H1 (cell line): Measurements from ENCODE around the gene GPRASP3. TPM values are rescaled to one million over a fixed set of nuclear protein-coding genes. Genes with fewer than 3 reads are reported as not detected.

ENCODE experiments used
- CTCF ChIA-PET: fragments of 300-600 bp; sonication (Branson Sonifier 250); formaldehyde crosslinking; loops from one replicate; lab custom pipeline; 2021; ENCODE audit not compliant: partially characterized antibody; lab: Charles Lee
- POLR2A ChIA-PET: fragments of 300-600 bp; sonication (Branson Sonifier 250); formaldehyde crosslinking; loops from one replicate; lab custom pipeline; 2021; ENCODE audit warnings: inconsistent platforms; ENCODE audit not compliant: partially characterized antibody; lab: Charles Lee
- DNase-seq, 2 experiments: peaks; one replicate each; pipeline versions ENCODE4 v3.0.0 to v3.0.0-alpha.2; 2010 to 2022; ENCODE audit warnings: low spot score in 2 of 2, low read depth in 1 of 2, mixed read lengths in 1 of 2
- FAIRE-seq: peaks from 2 replicates; lab custom pipeline; 2011; peaks lifted over from hg19 to GRCh38; lab: Jason Lieb, UNC
- H2AFZ ChIP-seq: 2 replicates; pipeline ENCODE4 v1.8.1; 2012; ENCODE audit warnings: low read length, inconsistent platforms
- H2AK5ac ChIP-seq: 2 replicates; pipeline ENCODE4 v1.6.1; 2013; ENCODE audit warnings: low read depth, low read length
- H2BK120ac ChIP-seq: replicated peaks from 2 replicates; pipeline ENCODE3; 2013; ENCODE audit warnings: low read depth, low read length, inconsistent platforms
- H2BK12ac ChIP-seq: 2 replicates; pipeline ENCODE4 v1.6.1; 2013; ENCODE audit warnings: low read depth, low read length
- H2BK15ac ChIP-seq: 2 replicates; pipeline ENCODE4 v1.6.1; 2013; ENCODE audit warnings: low read length
- H2BK20ac ChIP-seq: 2 replicates; pipeline ENCODE4 v1.6.1; 2013; ENCODE audit warnings: low read length
- H2BK5ac ChIP-seq: 2 replicates; pipeline ENCODE4 v1.6.1; 2013; ENCODE audit warnings: low read depth, low read length
- H3K14ac ChIP-seq: 2 replicates; pipeline ENCODE4 v1.6.1; 2013; ENCODE audit warnings: inconsistent platforms; ENCODE audit not compliant: insufficient read length
- H3K18ac ChIP-seq: 2 replicates; pipeline ENCODE4 v1.6.1; 2013; ENCODE audit warnings: low read length; ENCODE audit errors: extremely low read depth
- H3K23ac ChIP-seq: 2 replicates; pipeline ENCODE4 v1.6.1; 2013; ENCODE audit warnings: inconsistent platforms; ENCODE audit not compliant: insufficient read length
- H3K23me2 ChIP-seq: 2 replicates; pipeline ENCODE4 v1.6.1; 2013; ENCODE audit warnings: low read depth, low read length
- H3K27ac ChIP-seq: 2 replicates; pipeline ENCODE4 v1.6.1; 2011; ENCODE audit warnings: low read depth, low read length, inconsistent platforms
- H3K27me3 ChIP-seq, 4 experiments: replicated peaks in 1 of 4; 1 replicate in 1 of 4; 2 replicates in 3 of 4; pipeline versions ENCODE4 v1.6.1 to v1.8.1; 2011 to 2013; ENCODE audit warnings: low read length in 3 of 4, mild to moderate bottlenecking in 3 of 4, inconsistent platforms in 2 of 4, mixed read lengths in 2 of 4, moderate library complexity in 1 of 4; ENCODE audit not compliant: control insufficient read depth in 3 of 4, insufficient read depth in 3 of 4; ENCODE audit errors: extremely low read depth in 1 of 4
- H3K36me3 ChIP-seq, 4 experiments: 2 replicates each; pipeline versions ENCODE4 v1.6.1 to v1.8.1; 2011 to 2013; ENCODE audit warnings: mild to moderate bottlenecking in 4 of 4, low read length in 3 of 4, moderate library complexity in 2 of 4, control low read depth in 1 of 4, inconsistent platforms in 1 of 4; ENCODE audit not compliant: insufficient read depth in 4 of 4, control insufficient read depth in 2 of 4
- H3K4ac ChIP-seq: replicated peaks from 2 replicates; pipeline ENCODE3; 2013; ENCODE audit warnings: low read length, low read depth, mixed read lengths, inconsistent platforms; ENCODE audit not compliant: insufficient read length
- H3K4me1 ChIP-seq, 4 experiments: replicated peaks in 1 of 4; 1 replicate in 1 of 4; 2 replicates in 3 of 4; pipeline versions ENCODE4 v1.6.1 to v1.8.1; 2011 to 2013; ENCODE audit warnings: low read length in 3 of 4, inconsistent platforms in 2 of 4, mixed read lengths in 1 of 4; ENCODE audit not compliant: insufficient read depth in 4 of 4, control insufficient read depth in 3 of 4
- H3K4me2 ChIP-seq, 2 experiments: 2 replicates each; pipeline versions ENCODE4 v1.6.1 to v1.8.1; 2011 to 2013; ENCODE audit warnings: low read depth in 2 of 2, low read length in 2 of 2, control low read depth in 1 of 2, inconsistent platforms in 1 of 2, mild to moderate bottlenecking in 1 of 2; ENCODE audit not compliant: insufficient read depth in 1 of 2
- H3K4me3 ChIP-seq, 4 experiments: fragments of 200-600, 300-600 bp in 1 of 4; sonication (generic), shearing (Covaris generic), sonication (Bioruptor Twin) in 1 of 4; 2 replicates each; pipeline versions ENCODE4 v1.5.1 to v1.8.1; 2011 to 2016; ENCODE audit warnings: low read length in 4 of 4, low read depth in 3 of 4, control low read depth in 2 of 4, inconsistent platforms in 2 of 4, mild to moderate bottlenecking in 2 of 4, mixed read lengths in 1 of 4, moderate library complexity in 1 of 4; ENCODE audit not compliant: insufficient read depth in 2 of 4; ENCODE audit errors: extremely low read depth in 1 of 4
- H3K56ac ChIP-seq: replicated peaks from 2 replicates; pipeline ENCODE3; 2013; ENCODE audit warnings: low read depth, mild to moderate bottlenecking, mixed read lengths, low read length, inconsistent platforms; ENCODE audit not compliant: insufficient read length
- H3K79me1 ChIP-seq: 2 replicates; pipeline ENCODE4 v1.6.1; 2013; ENCODE audit warnings: low read depth, low read length, control low read depth
- H3K79me2 ChIP-seq, 2 experiments: 2 replicates each; pipeline versions ENCODE4 v1.6.1 to v1.8.1; 2012 to 2013; ENCODE audit warnings: low read length in 2 of 2, mild to moderate bottlenecking in 2 of 2, inconsistent platforms in 1 of 2; ENCODE audit not compliant: insufficient read depth in 2 of 2, control insufficient read depth in 1 of 2
- H3K9ac ChIP-seq, 4 experiments: replicated peaks in 1 of 4; 1 replicate in 1 of 4; 2 replicates in 3 of 4; pipeline versions ENCODE4 v1.6.1 to v1.8.1; 2011 to 2013; ENCODE audit warnings: low read depth in 3 of 4, low read length in 3 of 4, control low read depth in 2 of 4, mild to moderate bottlenecking in 2 of 4, moderate library complexity in 2 of 4, inconsistent platforms in 1 of 4; ENCODE audit errors: extremely low read depth in 1 of 4
- H3K9me3 ChIP-seq, 2 experiments: 2 replicates each; pipeline versions ENCODE4 v1.6.1 to v1.8.1; 2012 to 2013; ENCODE audit warnings: mild to moderate bottlenecking in 2 of 2, moderate library complexity in 2 of 2, control low read depth in 1 of 2, inconsistent platforms in 1 of 2, low read depth in 1 of 2, low read length in 1 of 2, mixed read lengths in 1 of 2; ENCODE audit not compliant: insufficient read depth in 2 of 2
- H4K20me1 ChIP-seq, 2 experiments: replicated peaks in 1 of 2; 2 replicates each; pipeline versions ENCODE3 to v1.8.1; 2011 to 2013; ENCODE audit warnings: inconsistent platforms in 2 of 2, low read length in 2 of 2, mild to moderate bottlenecking in 1 of 2; ENCODE audit not compliant: insufficient read depth in 2 of 2, control insufficient read depth in 1 of 2
- H4K5ac ChIP-seq: 2 replicates; pipeline ENCODE4 v1.6.1; 2013; ENCODE audit warnings: low read length, low read depth, mixed read lengths, inconsistent platforms; ENCODE audit not compliant: insufficient read length
- H4K8ac ChIP-seq: 2 replicates; pipeline ENCODE4 v1.8.0; 2013; ENCODE audit warnings: mild to moderate bottlenecking, moderate library complexity, low read length, inconsistent platforms; ENCODE audit not compliant: insufficient read depth; ENCODE audit errors: extremely low read depth
- H4K91ac ChIP-seq: replicated peaks from 2 replicates; pipeline ENCODE3; 2013; ENCODE audit warnings: low read length, mixed read lengths, inconsistent platforms; ENCODE audit not compliant: insufficient read length
- ASH2L ChIP-seq: fragments of 200-600, 300-600 bp; sonication (generic); IDR thresholded peaks from one replicate; pipeline ENCODE4 v1.7.1; 2017; ENCODE audit warnings: low read length
- BRCA1 ChIP-seq: IDR thresholded peaks from 2 replicates; pipeline ENCODE4 v1.6.1; 2012; ENCODE audit warnings: low read depth, low read length, improper control_type of control experiment
- CBX8 ChIP-seq: fragments of 300-800, 300-1000 bp; sonication (generic); IDR thresholded peaks from 2 replicates; pipeline ENCODE4 v1.7.1; 2016; ENCODE audit warnings: low read depth, low read length, borderline replicate concordance
- CHD2 ChIP-seq: IDR thresholded peaks from 2 replicates; pipeline ENCODE4 v1.6.1; 2012; ENCODE audit warnings: low read length, improper control_type of control experiment
- EGR1 ChIP-seq: IDR thresholded peaks from 2 replicates; pipeline ENCODE4 v1.6.1; 2011; ENCODE audit warnings: low read depth, low read length, borderline replicate concordance
- EZH2 ChIP-seq: fragments of 200-600 bp; sonication (generic); IDR thresholded peaks from 2 replicates; pipeline ENCODE4 v1.7.1; 2012; ENCODE audit warnings: low read depth, mild to moderate bottlenecking, moderate library complexity, low read length, inconsistent platforms; ENCODE audit not compliant: severe bottlenecking
- KDM5A ChIP-seq: fragments of 200-600 bp; IDR thresholded peaks from 2 replicates; pipeline ENCODE4 v1.7.1; 2012; ENCODE audit warnings: mild to moderate bottlenecking, low read length, inconsistent platforms, mixed read lengths
- MAFK ChIP-seq: IDR thresholded peaks from 2 replicates; pipeline ENCODE4 v1.6.1; 2012; ENCODE audit warnings: low read depth, mild to moderate bottlenecking, improper control_type of control experiment, low read length
- POLR2AphosphoS5 ChIP-seq: IDR thresholded peaks from 2 replicates; pipeline ENCODE4 v1.6.1; 2011; ENCODE audit warnings: low read depth, low read length
- POU5F1 ChIP-seq: IDR thresholded peaks from 2 replicates; pipeline ENCODE4 v1.6.1; 2011; ENCODE audit warnings: low read depth, mild to moderate bottlenecking, low read length, moderate library complexity
- RFX5 ChIP-seq: IDR thresholded peaks from 2 replicates; pipeline ENCODE4 v1.6.1; 2011; ENCODE audit warnings: low read depth, low read length, improper control_type of control experiment, borderline replicate concordance
- RXRA ChIP-seq: IDR thresholded peaks from 2 replicates; pipeline ENCODE4 v1.6.1; 2011; ENCODE audit warnings: low read depth, mild to moderate bottlenecking, low read length, moderate library complexity; ENCODE audit not compliant: insufficient read depth
- SUZ12 ChIP-seq: fragments of 200-600 bp; sonication (generic); IDR thresholded peaks from 2 replicates; pipeline ENCODE4 v1.6.1; 2012; ENCODE audit warnings: mild to moderate bottlenecking, inconsistent platforms, low read length, moderate library complexity, mixed read lengths
- TAF7 ChIP-seq: optimal IDR thresholded peaks from 2 replicates; pipeline ENCODE3; 2011; ENCODE audit warnings: low read depth, mild to moderate bottlenecking, inconsistent platforms, low read length, moderate library complexity, borderline replicate concordance
- YY1 ChIP-seq: IDR thresholded peaks from 2 replicates; pipeline ENCODE4 v1.6.1; 2011; ENCODE audit warnings: low read depth, mild to moderate bottlenecking, low read length
- WGBS, 2 experiments: shearing (Covaris generic) in 1 of 2; methylation state at CpG; one replicate each; pipeline versions ENCODE4 v1.1.6 to v1.1.7; 2013 to 2015; ENCODE audit warnings: low lambda C conversion rate in 2 of 2, mixed read lengths in 2 of 2, inconsistent platforms in 1 of 2, low coverage in 1 of 2, missing lambda C conversion rate in 1 of 2; ENCODE audit not compliant: insufficient replicate concordance in 2 of 2, insufficient coverage in 1 of 2, insufficient read length in 1 of 2; ENCODE audit errors: extremely low coverage in 1 of 2, missing lambda C conversion rate in 1 of 2; 5-methylcytosine and 5-hydroxymethylcytosine counted together
- polyA plus RNA-seq, 7 experiments: library from polyadenylated mRNA; depleted of rRNA in 3 of 7; stranded (reverse) in 5 of 7; unstranded in 2 of 7; fragments of >200 nt in 5 of 7; fragments of 200-250 nt in 2 of 7; gene quantifications; 1 replicate in 5 of 7; 2 replicates in 1 of 7; 4 replicates in 1 of 7; pipeline versions ENCODE4 v1.2.1 to v1.2.3, GENCODE V29; 2011 to 2013; ENCODE audit warnings: missing spikeins in 2 of 7, mixed read lengths in 2 of 7
- total RNA-seq: library from RNA; stranded (reverse); fragmentation: NEBNext Ultra II Directional; extraction: Animal tissue kit (Norgen Biotek cat#: 25700); gene quantifications from 2 replicates; pipeline ENCODE4 v1.2.1, GENCODE V29; 2021
- TF ChIP-seq, protein P1 (sequence below): IDR thresholded peaks from 2 replicates; pipeline ENCODE4 v1.6.1; 2012; ENCODE audit warnings: inconsistent platforms

Gene GPRASP3
- total and polyA plus RNA-seq, 2 of the 8 experiments (the other 6 are each of a cell fraction or from before 2014, with no cell fraction given), result 7.0 to 19.8 TPM

GRCh38 chrX:102767287-102767686 is 46.7 kb downstream of the GPRASP3 start:
- H3K4me2 ChIP-seq, result no peak overlapping the region
- TF ChIP-seq RXRA (no peak), RFX5 (no peak), POU5F1 (no peak), ASH2L (no peak), YY1 (no peak), TAF7 (no peak), SUZ12 (no peak), POLR2AphosphoS5 (no peak), CBX8 (no peak), MAFK (no peak), CHD2 (no peak), EGR1 (no peak), EZH2 (no peak), BRCA1 (no peak), KDM5A (no peak)
- TF ChIP-seq, protein P1, sequence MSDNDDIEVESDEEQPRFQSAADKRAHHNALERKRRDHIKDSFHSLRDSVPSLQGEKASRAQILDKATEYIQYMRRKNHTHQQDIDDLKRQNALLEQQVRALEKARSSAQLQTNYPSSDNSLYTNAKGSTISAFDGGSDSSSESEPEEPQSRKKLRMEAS, result no peak

More at GRCh38 chrX:102767287-102767686, 46.7 kb downstream of the GPRASP3 start:
- H3K79me1 ChIP-seq, result no peaks in the 10 kb centered on the region
- no peaks in the 10 kb centered on the region for H3K27me3 ChIP-seq
- H4K8ac ChIP-seq, result no peak overlapping the region
- no peak overlapping the region for H2BK20ac ChIP-seq
- H2BK12ac ChIP-seq, result no peak overlapping the region
- H3K23ac ChIP-seq, result no peak overlapping the region
- no peak overlapping the region for H3K4ac ChIP-seq
- POLR2A ChIA-PET, result interaction anchor here (1.6 kb wide), 1 partner anchor 107 kb away, joined by 3 read pairs; no protein-coding TSS in a partner anchor
- H3K23me2 ChIP-seq, result no peaks in the 10 kb centered on the region; the same call in 1 of the 2 replicates
- WGBS, 2 experiments, result 67% methylated on average over 1 of the region's 1 CpG; no CpG with 5 or more reads in 1 of the 2 experiments
- H2BK15ac ChIP-seq, result no peak overlapping the region
- no peak overlapping the region for H3K14ac ChIP-seq
- no peak overlapping the region for H4K5ac ChIP-seq
- H4K91ac ChIP-seq, result no peak overlapping the region
- H3K18ac ChIP-seq, result no peak overlapping the region
- no peaks in the 10 kb centered on the region for H3K9me3 ChIP-seq
- no peak overlapping the region for H2BK5ac ChIP-seq
- no peak overlapping the region for H3K27ac ChIP-seq
- H2AK5ac ChIP-seq, result no peak overlapping the region
- FAIRE-seq (no peak), DNase-seq (no peak)
- no peak overlapping the region for H2AFZ ChIP-seq
- no peaks in the 10 kb centered on the region for H3K36me3 ChIP-seq
- no peak overlapping the region for H3K4me3 ChIP-seq
- CTCF ChIA-PET, result no interaction called here
- no peaks in the 10 kb centered on the region for H4K20me1 ChIP-seq
- H3K4me1 ChIP-seq, result no peaks in the 10 kb centered on the region
- H3K56ac ChIP-seq, result no peak overlapping the region
- H2BK120ac ChIP-seq, result no peak overlapping the region
- H3K9ac ChIP-seq, result no peak overlapping the region
- peaks cover 0 to 21% of the 10 kb centered on the region in 2 experiments; a peak in 2 of 4 replicates for H3K79me2 ChIP-seq
